HAP-1 (cell line): ENCODE data around the gene KCNQ2.

ENCODE experiments used
- DNase-seq, 2 experiments: peaks; one replicate each; pipeline ENCODE4 v3.0.0-alpha.2; 2016 to 2020; ENCODE audit warnings: low spot score in 2 of 2
- H3K27me3 ChIP-seq: fragments of 250-450 bp; sonication (Bioruptor Pico); 2 replicates; pipeline ENCODE4 v1.5.1; 2020; ENCODE audit warnings: low read depth, mild to moderate bottlenecking, moderate library complexity
- H3K36me3 ChIP-seq: fragments of 250-450 bp; sonication (Bioruptor Pico); replicated peaks from 2 replicates; pipeline ENCODE4 v1.5.1; 2020; ENCODE audit warnings: mild to moderate bottlenecking
- H3K4me1 ChIP-seq: fragments of 250-450 bp; sonication (Bioruptor Pico); 2 replicates; pipeline ENCODE4 v1.5.1; 2020; ENCODE audit warnings: mild to moderate bottlenecking
- H3K4me3 ChIP-seq: fragments of 250-450 bp; sonication (Bioruptor Pico); 2 replicates; pipeline ENCODE4 v1.5.1; 2020; ENCODE audit warnings: mild to moderate bottlenecking, moderate library complexity
- H3K9me3 ChIP-seq: fragments of 250-450 bp; sonication (Bioruptor Pico); 2 replicates; pipeline ENCODE4 v1.5.1; 2020; ENCODE audit warnings: mild to moderate bottlenecking, moderate library complexity
- in situ Hi-C: fragments of 300-500 bp; cut with MboI; formaldehyde crosslinking; loops from 3 replicates; pipeline ENCODE4 v1.14.3; 2020; ENCODE audit warnings: low sequenced_read_pairs, inconsistent platforms, mixed read lengths

The KCNQ2 gene

DNA sequence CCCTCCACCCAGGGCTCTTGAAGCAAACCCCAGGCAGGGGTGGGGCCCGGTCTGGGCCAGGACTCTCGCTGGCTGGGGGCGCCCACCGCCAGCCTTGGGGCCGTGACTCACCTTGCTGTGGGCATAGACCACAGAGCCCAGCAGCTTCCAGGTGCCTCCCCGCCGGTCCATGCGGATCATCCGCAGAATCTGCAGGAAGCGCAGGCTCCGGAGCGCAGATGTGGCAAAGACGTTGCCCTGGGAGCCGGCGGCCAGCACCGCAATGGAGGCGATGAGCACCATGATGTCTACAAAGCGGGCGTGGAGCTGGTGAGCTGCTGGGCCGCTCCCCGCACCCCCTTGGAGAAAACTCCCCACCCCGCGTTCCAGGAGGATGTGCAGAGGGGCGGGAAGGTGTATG, 27.9 kb downstream of the KCNQ2 start:
- no peak for DNase-seq
- H3K36me3 ChIP-seq, result no peaks in the 10 kb centered on the region; the same call in 1 of the 2 replicates
- no peaks in the 10 kb centered on the region for H3K27me3 ChIP-seq
- H3K4me1 ChIP-seq, result no peaks in the 10 kb centered on the region
- no peaks in the 10 kb centered on the region for H3K9me3 ChIP-seq
- in situ Hi-C loops, result no loop called here
- no peak overlapping the region for H3K4me3 ChIP-seq

DNA sequence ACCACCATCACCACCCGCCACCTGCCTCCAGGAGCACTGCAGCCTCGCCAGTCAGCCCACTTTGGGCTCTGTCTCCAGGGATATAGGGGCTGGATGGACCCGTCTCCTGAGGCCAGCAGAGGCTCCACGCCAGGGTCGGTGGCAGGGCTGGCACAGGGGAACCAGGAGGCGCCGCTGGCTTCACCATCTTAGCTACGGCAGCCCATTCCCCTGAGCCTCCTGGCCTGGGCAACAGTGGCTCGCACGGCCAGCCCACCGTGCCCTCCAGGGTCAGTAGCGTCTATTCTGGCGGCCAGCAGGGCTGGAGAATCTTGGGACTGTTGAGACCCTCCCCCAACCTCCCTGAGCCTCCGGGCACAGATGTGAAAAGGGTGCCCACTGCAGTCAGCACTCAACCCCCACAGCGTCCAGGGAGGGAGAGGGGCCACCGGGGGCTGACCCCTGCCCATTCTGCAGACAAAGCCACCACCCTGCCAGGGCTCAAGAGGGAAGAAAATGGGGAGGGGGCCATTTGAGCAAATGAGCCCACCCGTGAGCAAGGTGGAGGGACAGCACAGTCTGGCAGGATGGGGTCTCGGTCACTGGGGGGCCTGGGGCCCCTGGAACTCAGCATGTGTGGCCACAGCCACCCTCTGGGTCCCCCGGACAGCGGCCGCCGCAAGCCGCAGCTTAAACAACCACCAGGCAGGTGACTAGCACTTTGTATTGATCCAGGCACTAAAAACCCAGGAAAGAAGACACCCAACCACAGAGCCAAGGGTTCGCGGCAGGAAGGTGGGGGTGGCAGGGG, 28.7 kb downstream of the KCNQ2 start:
- Histone ChIP-seq H3K27me3 (no peaks in the 10 kb centered on the region), H3K9me3 (no peaks in the 10 kb centered on the region), H3K4me1 (no peaks in the 10 kb centered on the region), H3K36me3 (no peaks in the 10 kb centered on the region; the same call in 1 of the 2 replicates), H3K4me3 (no peak overlapping the region)
- DNase-seq, result no peak
- in situ Hi-C loops, result no loop called here

DNA sequence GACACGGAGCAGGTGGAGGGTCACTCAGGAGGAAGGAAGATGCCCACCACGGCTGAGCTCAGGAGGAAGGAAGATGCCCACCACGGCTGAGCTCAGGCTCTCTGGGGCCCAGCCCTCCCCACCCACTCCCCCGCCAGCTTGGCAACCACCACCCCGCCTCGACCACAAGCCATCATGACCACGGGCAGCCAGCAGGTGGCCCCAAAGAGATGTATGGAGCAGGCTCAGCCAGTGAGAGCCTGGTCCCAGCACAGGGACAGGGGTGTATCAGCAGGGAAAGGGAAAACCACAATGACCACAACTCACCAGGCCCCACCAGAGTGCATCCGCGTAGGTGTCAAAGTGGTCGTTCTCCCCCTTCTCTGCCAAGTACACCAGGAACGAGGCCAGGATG, 30.4 kb downstream of the KCNQ2 start:
- DNase-seq, result peak; percentile 19 to 77
- in situ Hi-C loops, result no loop called here

DNA sequence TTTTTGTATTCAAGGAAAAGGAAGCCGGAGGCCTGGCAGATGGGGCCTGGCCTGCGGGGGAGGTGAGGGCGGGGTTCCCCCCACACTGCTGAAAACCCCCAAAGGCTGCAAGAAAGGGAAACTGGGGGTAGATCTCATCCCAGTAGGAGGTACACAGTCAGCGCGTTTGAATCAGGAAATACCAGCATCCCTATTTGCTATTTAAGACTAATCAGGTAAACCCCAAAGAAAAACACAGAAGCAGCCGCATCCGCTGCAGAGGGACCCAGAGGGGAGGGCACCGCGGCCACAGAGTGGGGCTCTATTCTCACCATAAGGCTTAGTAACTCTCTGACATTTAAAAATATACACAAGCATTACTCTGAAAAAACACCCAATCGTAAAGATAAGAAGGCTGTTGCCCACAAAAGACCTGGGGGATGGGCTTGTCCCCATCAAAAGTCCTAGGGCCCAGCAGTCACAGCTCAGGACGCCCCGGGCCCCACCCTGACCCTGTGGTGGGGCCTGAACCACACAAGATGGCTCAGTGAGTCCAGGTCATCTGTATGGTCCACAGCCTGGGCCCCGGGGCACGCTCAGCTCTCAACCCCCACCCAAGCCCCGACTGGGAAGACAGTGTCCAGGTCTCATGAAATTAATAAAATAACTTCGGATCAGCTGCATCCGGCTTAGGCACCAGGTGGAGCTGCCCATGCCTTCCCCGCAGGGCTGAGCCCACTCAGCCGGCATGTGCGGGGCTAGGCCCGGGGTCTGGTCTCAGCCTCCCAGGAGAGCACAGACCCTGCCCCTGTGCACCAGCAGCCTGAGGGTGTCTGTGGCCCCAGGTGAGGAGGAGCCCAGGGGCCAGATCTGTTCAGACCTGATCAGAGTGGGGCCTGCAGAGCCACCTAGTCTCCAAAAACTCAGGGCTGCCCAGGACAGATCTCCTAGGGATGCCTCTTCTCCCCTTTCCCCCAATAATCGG, 31.0 kb downstream of the KCNQ2 start:
- H3K4me3 ChIP-seq, result no peak overlapping the region
- in situ Hi-C loops, result no loop called here
- no peak for DNase-seq
- no peaks in the 10 kb centered on the region; the same call in 1 of the 2 replicates for H3K36me3 ChIP-seq
- no peaks in the 10 kb centered on the region for H3K4me1 ChIP-seq
- no peaks in the 10 kb centered on the region for H3K27me3 ChIP-seq
- no peaks in the 10 kb centered on the region for H3K9me3 ChIP-seq

More for the DNA sequence above, 30.4 kb downstream of the KCNQ2 start:
- H3K27me3 ChIP-seq, result no peaks in the 10 kb centered on the region
- no peaks in the 10 kb centered on the region for H3K4me1 ChIP-seq
- H3K36me3 ChIP-seq, result no peaks in the 10 kb centered on the region; the same call in 1 of the 2 replicates
- no peak overlapping the region for H3K4me3 ChIP-seq
- H3K9me3 ChIP-seq, result no peaks in the 10 kb centered on the region

DNA sequence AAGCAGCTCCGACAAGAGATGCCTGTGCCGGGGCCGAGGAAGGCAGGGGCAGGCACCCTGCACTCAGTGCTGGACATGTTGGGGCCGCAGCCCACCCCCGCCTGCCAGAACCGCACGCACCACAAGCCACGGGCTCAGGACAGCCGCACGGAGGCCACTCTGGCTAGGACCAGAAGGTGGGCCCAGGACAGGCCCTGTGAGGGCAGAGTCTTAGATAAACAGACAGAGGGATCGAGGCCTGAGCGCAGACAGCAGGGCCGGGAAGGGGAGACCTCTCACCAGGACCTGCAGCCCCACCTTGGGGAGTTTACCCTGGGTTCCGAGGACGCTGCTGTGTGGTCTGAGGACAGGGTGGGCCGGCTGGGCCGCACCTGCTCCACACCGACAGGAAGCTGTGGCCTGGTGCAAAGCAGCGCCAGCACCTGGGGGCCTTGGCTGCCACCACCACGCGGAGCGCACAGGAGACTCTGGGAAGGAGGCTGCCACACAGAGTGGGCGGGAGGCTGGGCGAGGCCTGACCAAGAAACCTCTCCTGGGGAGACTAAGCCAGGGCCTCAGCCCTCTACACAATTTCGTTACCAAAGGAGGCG, 32.0 kb downstream of the KCNQ2 start:
- DNase-seq, result no peak
- Histone ChIP-seq H3K4me1 (no peaks in the 10 kb centered on the region), H3K27me3 (no peaks in the 10 kb centered on the region), H3K36me3 (no peaks in the 10 kb centered on the region; the same call in 1 of the 2 replicates), H3K4me3 (no peak overlapping the region), H3K9me3 (no peaks in the 10 kb centered on the region)
- in situ Hi-C loops, result no loop called here

DNA sequence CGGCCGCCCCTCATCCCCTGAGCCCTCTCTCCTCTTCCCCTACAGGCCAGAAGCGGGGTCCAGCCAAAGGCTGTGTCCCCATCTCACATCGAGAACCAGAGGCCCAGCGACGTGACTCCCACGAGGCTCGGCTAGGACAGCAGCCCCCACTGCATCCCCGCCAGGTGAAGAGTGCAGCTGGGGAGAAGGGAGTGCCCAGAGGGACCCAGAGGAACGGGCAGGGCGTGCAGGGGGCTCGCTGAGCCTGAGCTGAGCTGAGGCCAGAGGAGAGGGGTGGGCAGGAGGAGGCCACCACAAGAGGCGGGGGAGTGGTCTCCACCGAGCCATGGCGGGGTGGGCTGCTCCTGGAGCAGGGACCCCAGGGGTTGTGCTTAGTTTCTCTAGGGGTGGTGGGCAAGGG, 32.6 kb downstream of the KCNQ2 start:
- Histone ChIP-seq H3K36me3 (no peaks in the 10 kb centered on the region; the same call in 1 of the 2 replicates), H3K27me3 (no peaks in the 10 kb centered on the region), H3K4me1 (no peaks in the 10 kb centered on the region), H3K9me3 (no peaks in the 10 kb centered on the region), H3K4me3 (no peak overlapping the region)
- DNase-seq, result no peak
- in situ Hi-C loops, result no loop called here

DNA sequence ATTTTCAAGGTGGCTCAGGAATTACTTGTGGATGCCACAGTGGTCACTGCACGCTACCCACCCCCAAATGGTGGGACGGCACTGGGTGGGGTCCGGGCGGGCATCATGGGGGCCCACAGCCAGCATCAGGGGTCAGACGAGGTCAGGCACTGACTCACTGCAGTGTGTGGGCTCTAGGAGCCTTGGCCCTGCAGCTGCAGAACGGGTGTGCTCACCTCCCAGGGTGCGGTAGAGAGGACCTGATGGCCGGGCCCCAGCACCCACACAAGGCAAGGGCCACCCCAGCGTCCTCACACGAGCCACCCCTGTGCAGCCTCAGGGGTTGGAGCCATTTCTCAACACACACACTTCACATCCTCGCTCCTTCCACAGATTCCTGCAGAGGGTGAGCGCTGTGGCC, 34.3 kb downstream of the KCNQ2 start:
- in situ Hi-C loops, result no loop called here
- Histone ChIP-seq H3K4me3 (no peak overlapping the region), H3K4me1 (peaks cover 5% of the 10 kb centered on the region), H3K9me3 (no peaks in the 10 kb centered on the region), H3K27me3 (no peaks in the 10 kb centered on the region), H3K36me3 (no peaks in the 10 kb centered on the region; the same call in 1 of the 2 replicates)
- DNase-seq, result no peak

DNA sequence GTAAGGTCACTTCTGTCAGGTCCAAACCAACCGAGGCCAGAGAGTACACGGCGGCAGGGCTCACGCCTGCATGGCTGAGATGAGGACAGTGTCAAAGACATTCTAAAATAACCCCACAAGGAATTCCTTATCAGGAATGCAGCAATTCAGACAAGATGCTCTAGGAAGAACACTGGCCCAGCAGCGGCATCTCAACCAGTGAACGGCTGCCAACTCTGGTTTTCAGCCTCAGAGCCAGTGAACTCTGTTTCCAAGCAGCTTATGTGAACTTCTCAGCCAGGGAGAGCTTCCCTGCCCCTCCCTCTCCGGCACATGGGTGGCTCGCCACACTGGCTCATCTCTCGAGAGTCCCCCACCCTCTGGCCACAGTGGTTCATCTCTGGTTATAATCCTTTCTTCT, 36.9 kb downstream of the KCNQ2 start:
- H3K4me3 ChIP-seq, result no peak overlapping the region
- in situ Hi-C loops, result no loop called here
- no peak for DNase-seq
- H3K4me1 ChIP-seq, result peaks cover 5% of the 10 kb centered on the region
- no peaks in the 10 kb centered on the region for H3K9me3 ChIP-seq
- H3K36me3 ChIP-seq, result no peaks in the 10 kb centered on the region; the same call in 1 of the 2 replicates
- no peaks in the 10 kb centered on the region for H3K27me3 ChIP-seq

DNA sequence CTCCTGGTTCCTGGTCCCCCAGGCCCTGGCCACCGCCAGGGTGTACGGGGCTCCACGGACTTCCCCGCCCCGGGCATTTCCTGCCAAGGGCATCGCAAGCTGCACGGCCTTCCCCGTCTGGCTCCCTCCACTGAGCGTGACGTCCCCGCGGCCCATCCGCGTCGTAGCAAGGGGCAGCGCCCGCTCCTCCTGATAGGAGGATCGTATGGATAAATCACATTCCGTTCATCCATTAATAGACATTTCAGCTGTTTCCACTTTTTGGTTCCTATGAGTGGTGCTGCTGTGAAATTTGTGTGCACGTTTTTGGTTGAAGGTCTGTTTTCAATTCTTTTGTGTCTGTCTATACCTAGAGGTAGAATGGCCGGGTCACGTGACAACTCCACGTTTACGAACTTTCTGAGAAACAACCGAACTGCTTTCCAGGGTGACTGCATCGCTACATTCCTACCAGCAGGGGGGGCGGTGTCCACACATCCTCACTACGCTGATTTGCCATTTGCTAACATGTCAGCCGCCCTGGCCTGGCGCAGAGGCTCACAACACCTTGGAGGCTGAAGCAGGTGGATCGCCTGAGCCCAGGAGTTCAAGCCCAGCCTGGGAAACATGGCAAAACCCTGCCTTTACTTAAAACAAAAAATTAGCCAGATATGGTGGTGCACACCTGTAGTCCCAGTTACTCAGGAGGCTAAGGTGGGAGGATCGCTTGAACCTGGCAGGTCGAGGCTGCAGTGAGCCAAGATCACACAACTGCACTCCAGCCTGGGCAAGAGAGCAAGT, 37.7 kb downstream of the KCNQ2 start:
- DNase-seq, result peak; percentile 89 to 94
- Histone ChIP-seq H3K9me3 (no peaks in the 10 kb centered on the region), H3K27me3 (no peaks in the 10 kb centered on the region), H3K36me3 (no peaks in the 10 kb centered on the region; the same call in 1 of the 2 replicates), H3K4me3 (no peak overlapping the region), H3K4me1 (peaks cover 5% of the 10 kb centered on the region)
- in situ Hi-C loops, result no loop called here

DNA sequence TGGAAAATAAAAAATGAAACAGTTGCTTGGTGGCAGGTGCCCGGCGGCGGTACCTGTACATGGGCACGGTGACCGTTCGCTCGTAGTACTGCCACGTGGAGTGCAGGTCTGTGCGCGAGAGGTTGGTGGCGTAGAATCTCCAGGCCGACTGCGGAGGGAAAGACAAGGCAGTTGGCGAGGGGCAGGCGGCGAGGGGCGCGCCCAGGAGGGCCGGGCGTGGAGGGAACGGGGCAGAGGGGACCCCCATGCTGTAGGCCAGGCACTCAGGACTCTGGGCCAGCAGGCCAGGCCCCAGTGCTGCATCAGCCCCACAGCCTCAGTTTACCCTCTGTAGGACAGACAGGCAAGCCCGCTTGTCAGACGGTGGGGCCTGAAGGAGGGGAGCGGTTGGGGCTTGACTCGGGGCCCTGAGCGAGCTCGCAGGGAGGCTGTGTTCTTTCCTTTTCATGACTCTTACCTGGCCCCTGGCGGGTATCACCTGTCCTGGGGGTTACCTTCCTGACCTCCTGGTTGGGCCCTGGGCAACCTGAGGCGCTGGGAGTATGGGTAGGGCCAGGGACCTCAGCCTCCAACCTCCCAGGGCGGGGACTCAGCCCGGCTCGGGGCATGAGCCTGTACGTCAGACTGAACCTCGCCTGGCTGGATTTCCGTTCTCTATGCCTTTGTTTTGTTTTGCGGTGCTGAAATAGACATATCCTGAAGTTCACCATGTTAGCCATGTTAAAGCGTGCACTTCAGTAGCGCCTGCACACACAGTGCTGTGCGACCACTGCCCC, 38.5 kb downstream of the KCNQ2 start:
- H3K9me3 ChIP-seq, result no peaks in the 10 kb centered on the region
- H3K4me1 ChIP-seq, result peaks cover 5% of the 10 kb centered on the region
- no peaks in the 10 kb centered on the region for H3K27me3 ChIP-seq
- DNase-seq, result no peak
- in situ Hi-C loops, result no loop called here
- H3K4me3 ChIP-seq, result no peak overlapping the region
- H3K36me3 ChIP-seq, result no peaks in the 10 kb centered on the region

DNA sequence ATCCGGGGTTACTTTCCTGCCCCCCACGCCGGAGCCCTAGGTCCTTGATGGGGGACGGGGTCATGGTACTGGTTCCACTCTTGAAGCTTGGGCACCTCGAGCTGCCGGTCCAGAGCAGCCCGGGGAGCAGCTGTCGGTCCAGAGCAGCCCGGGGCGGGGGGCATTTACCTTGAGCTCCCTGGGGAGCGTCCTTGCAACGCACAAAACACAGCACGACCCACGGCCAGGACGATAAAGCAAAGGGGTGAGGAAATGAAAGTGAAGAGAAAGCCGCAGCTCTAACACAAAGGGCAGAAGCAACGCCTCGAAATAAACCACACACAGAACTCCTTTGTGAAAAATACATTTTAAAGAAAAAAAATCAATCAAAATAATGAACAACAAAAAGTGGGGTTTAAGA, 39.1 kb downstream of the KCNQ2 start:
- in situ Hi-C loops, result no loop called here
- Histone ChIP-seq H3K4me3 (no peak overlapping the region), H3K36me3 (no peaks in the 10 kb centered on the region), H3K4me1 (peaks cover 5% of the 10 kb centered on the region), H3K9me3 (no peaks in the 10 kb centered on the region), H3K27me3 (no peaks in the 10 kb centered on the region)
- DNase-seq, result no peak

DNA sequence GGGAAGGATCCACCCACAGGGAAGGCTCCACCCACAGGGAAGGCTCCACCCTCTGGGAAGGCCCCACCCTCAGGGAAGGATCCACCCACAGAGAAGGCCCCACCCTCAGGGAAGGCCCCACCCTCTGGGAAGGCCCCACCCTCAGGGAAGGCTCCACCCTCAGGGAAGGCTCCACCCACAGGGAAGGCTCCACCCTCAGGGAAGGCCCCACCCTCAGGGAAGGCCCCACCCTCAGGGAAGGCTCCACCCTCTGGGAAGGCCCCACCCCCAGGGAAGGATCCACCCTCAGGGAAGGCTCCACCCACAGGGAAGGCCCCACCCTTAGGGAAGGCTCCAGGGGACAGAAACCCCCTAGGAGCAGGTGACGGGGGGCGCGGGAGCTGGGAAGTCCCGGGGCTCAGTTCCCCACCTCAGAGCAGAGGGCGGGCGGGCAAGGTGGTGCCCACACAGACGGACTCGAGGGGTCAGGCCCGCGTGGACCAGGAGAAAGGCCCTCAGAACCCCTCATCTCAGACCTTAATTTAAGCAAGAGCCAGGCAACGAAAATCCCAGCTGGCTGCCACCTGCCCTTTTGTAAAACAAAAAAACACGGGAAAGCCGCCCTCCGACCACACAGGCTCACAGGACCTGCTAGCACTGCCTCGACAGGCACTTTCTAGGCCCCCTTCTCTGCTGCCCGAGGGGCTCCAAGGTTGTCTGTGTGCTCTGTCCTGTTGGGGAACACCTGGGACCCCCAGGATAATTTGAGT, 39.7 kb downstream of the KCNQ2 start:
- no peaks in the 10 kb centered on the region for H3K9me3 ChIP-seq
- H3K36me3 ChIP-seq, result no peaks in the 10 kb centered on the region
- H3K27me3 ChIP-seq, result no peaks in the 10 kb centered on the region
- H3K4me1 ChIP-seq, result peaks cover 5% of the 10 kb centered on the region
- no peak overlapping the region for H3K4me3 ChIP-seq
- in situ Hi-C loops, result no loop called here
- DNase-seq, result peak in 1 of 2 experiments; percentile 56
